SK-N-SH treated with all-trans-retinoic acid at 6 μM for 48 hours (cell line): ENCODE data around the gene LHFPL6.

Experiments
- BACH2 ChIP-seq: fragments of 250-450 bp; sonication (Bioruptor Pico); IDR thresholded peaks from 2 replicates; pipeline ENCODE4 v1.9.0; 2021; ENCODE audit warnings: mild to moderate bottlenecking, borderline replicate concordance
- ESRRG ChIP-seq: fragments of 250-450 bp; sonication (Bioruptor Pico); IDR thresholded peaks from 2 replicates; pipeline ENCODE4 v1.6.1; 2021; ENCODE audit warnings: mild to moderate bottlenecking
- PPARA ChIP-seq: fragments of 250-450 bp; sonication (Bioruptor Pico); IDR thresholded peaks from 2 replicates; pipeline ENCODE4 v1.5.0; 2020; ENCODE audit warnings: mild to moderate bottlenecking, borderline replicate concordance
- RARB ChIP-seq: fragments of 250-450 bp; sonication (Bioruptor Pico); IDR thresholded peaks from 2 replicates; pipeline ENCODE4 v1.8.0; 2021; ENCODE audit warnings: mild to moderate bottlenecking, moderate library complexity
- TCF4 ChIP-seq: fragments of 250-450 bp; sonication (Bioruptor Pico); IDR thresholded peaks from 2 replicates; pipeline ENCODE4 v1.8.0; 2021; ENCODE audit warnings: mild to moderate bottlenecking, moderate library complexity, borderline replicate concordance
- TOX ChIP-seq: fragments of 250-450 bp; sonication (Bioruptor Pico); IDR thresholded peaks from 2 replicates; pipeline ENCODE4 v1.8.0; 2021; ENCODE audit warnings: mild to moderate bottlenecking, moderate library complexity, borderline replicate concordance
- ZC3H10 ChIP-seq: fragments of 250-450 bp; sonication (Bioruptor Pico); IDR thresholded peaks from 2 replicates; pipeline ENCODE4 v1.5.1; 2021; ENCODE audit warnings: mild to moderate bottlenecking, moderate library complexity
- ZNF565 ChIP-seq: fragments of 450-650 bp; formaldehyde crosslinking; conservative IDR thresholded peaks from 2 replicates; pipeline ENCODE4 v1.5.0; 2020; ENCODE audit warnings: low read depth, mild to moderate bottlenecking, moderate library complexity
- ZNF70 ChIP-seq: fragments of 450-650 bp; formaldehyde crosslinking; IDR thresholded peaks from 2 replicates; pipeline ENCODE4 v1.5.0; 2020; ENCODE audit warnings: mild to moderate bottlenecking, moderate library complexity
- TF ChIP-seq, protein P1 (sequence below): fragments of 250-450 bp; sonication (Bioruptor Pico); IDR thresholded peaks from 2 replicates; pipeline ENCODE4 v1.5.1; 2020; ENCODE audit warnings: low read depth, mild to moderate bottlenecking, moderate library complexity
- TF ChIP-seq, protein P2 (sequence below): fragments of 250-450 bp; sonication (Bioruptor Pico); IDR thresholded peaks from 2 replicates; pipeline ENCODE4 v1.8.0; 2020; ENCODE audit warnings: mild to moderate bottlenecking, moderate library complexity, borderline replicate concordance
- TF ChIP-seq, protein P3 (sequence below): fragments of 250-450 bp; sonication (Bioruptor Pico); IDR thresholded peaks from 2 replicates; pipeline ENCODE4 v1.8.0; 2021; ENCODE audit warnings: low read depth, mild to moderate bottlenecking, moderate library complexity, borderline replicate concordance
- TF ChIP-seq, protein P4 (sequence below): fragments of 250-450 bp; sonication (Bioruptor Pico); IDR thresholded peaks from 2 replicates; pipeline ENCODE4 v1.5.0; 2020; ENCODE audit warnings: mild to moderate bottlenecking, moderate library complexity

DNA sequence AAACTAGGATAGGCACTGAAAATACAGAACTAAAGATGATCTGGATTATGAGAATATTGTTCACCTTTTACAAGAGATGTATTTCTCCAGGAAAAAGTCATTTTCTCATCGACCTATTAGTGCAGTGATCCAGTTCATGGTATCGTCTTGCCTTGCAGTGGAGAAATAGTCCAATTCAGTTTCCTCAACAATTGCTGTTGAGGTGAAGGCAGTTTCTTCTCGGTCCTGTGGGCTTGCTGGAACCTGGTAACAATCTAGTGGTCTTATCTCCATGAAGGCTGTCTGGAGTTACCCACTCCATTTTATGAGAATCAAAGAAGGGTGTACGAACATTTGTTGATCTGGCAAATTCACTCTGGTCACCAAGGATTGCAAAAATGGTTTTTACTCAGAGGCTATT, 266.8 kb downstream of the LHFPL6 start:
- TF ChIP-seq ZNF565, result no peak
- TF ChIP-seq RARB, result no peak
- TF ChIP-seq, protein P1, sequence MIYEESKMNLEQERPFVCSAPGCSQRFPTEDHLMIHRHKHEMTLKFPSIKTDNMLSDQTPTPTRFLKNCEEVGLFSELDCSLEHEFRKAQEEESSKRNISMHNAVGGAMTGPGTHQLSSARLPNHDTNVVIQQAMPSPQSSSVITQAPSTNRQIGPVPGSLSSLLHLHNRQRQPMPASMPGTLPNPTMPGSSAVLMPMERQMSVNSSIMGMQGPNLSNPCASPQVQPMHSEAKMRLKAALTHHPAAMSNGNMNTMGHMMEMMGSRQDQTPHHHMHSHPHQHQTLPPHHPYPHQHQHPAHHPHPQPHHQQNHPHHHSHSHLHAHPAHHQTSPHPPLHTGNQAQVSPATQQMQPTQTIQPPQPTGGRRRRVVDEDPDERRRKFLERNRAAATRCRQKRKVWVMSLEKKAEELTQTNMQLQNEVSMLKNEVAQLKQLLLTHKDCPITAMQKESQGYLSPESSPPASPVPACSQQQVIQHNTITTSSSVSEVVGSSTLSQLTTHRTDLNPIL (CRISPR knock-in tag), result no peak
- TF ChIP-seq BACH2, result no peak
- TF ChIP-seq, protein P2, sequence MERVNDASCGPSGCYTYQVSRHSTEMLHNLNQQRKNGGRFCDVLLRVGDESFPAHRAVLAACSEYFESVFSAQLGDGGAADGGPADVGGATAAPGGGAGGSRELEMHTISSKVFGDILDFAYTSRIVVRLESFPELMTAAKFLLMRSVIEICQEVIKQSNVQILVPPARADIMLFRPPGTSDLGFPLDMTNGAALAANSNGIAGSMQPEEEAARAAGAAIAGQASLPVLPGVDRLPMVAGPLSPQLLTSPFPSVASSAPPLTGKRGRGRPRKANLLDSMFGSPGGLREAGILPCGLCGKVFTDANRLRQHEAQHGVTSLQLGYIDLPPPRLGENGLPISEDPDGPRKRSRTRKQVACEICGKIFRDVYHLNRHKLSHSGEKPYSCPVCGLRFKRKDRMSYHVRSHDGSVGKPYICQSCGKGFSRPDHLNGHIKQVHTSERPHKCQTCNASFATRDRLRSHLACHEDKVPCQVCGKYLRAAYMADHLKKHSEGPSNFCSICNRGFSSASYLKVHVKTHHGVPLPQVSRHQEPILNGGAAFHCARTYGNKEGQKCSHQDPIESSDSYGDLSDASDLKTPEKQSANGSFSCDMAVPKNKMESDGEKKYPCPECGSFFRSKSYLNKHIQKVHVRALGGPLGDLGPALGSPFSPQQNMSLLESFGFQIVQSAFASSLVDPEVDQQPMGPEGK (CRISPR knock-in tag), result no peak
- no peak for TF ChIP-seq ESRRG (CRISPR knock-in tag)
- no peak for TF ChIP-seq PPARA (CRISPR knock-in tag)
- no peak for TF ChIP-seq ZNF70 (CRISPR knock-in tag)
- no peak for TF ChIP-seq TOX (CRISPR knock-in tag)
- TF ChIP-seq, protein P3, sequence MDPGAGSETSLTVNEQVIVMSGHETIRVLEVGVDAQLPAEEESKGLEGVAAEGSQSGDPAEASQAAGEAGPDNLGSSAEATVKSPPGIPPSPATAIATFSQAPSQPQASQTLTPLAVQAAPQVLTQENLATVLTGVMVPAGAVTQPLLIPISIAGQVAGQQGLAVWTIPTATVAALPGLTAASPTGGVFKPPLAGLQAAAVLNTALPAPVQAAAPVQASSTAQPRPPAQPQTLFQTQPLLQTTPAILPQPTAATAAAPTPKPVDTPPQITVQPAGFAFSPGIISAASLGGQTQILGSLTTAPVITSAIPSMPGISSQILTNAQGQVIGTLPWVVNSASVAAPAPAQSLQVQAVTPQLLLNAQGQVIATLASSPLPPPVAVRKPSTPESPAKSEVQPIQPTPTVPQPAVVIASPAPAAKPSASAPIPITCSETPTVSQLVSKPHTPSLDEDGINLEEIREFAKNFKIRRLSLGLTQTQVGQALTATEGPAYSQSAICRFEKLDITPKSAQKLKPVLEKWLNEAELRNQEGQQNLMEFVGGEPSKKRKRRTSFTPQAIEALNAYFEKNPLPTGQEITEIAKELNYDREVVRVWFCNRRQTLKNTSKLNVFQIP (CRISPR knock-in tag), result no peak
- TF ChIP-seq ZC3H10, result no peak
- no peak for TF ChIP-seq TCF4 (CRISPR knock-in tag)
- TF ChIP-seq, protein P4, sequence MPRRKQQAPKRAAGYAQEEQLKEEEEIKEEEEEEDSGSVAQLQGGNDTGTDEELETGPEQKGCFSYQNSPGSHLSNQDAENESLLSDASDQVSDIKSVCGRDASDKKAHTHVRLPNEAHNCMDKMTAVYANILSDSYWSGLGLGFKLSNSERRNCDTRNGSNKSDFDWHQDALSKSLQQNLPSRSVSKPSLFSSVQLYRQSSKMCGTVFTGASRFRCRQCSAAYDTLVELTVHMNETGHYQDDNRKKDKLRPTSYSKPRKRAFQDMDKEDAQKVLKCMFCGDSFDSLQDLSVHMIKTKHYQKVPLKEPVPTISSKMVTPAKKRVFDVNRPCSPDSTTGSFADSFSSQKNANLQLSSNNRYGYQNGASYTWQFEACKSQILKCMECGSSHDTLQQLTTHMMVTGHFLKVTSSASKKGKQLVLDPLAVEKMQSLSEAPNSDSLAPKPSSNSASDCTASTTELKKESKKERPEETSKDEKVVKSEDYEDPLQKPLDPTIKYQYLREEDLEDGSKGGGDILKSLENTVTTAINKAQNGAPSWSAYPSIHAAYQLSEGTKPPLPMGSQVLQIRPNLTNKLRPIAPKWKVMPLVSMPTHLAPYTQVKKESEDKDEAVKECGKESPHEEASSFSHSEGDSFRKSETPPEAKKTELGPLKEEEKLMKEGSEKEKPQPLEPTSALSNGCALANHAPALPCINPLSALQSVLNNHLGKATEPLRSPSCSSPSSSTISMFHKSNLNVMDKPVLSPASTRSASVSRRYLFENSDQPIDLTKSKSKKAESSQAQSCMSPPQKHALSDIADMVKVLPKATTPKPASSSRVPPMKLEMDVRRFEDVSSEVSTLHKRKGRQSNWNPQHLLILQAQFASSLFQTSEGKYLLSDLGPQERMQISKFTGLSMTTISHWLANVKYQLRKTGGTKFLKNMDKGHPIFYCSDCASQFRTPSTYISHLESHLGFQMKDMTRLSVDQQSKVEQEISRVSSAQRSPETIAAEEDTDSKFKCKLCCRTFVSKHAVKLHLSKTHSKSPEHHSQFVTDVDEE (CRISPR knock-in tag), result no peak
